RWPE2 (cell line): ENCODE results near the gene ZNF646.

Source experiments
- ATAC-seq: fragments of 200-7000 bp; cut with Tn5 transposase; 3 replicates; pipeline ENCODE4 v1.9.1; 2021; ENCODE audit warnings: low read depth
- DNase-seq: peaks from one replicate; pipeline ENCODE4 v3.0.0-alpha.2; 2020; ENCODE audit warnings: low spot score
- H3K27ac ChIP-seq: fragments of 450-650 bp; 2 replicates; pipeline ENCODE4 v1.5.1; 2017; ENCODE audit warnings: mild to moderate bottlenecking; ENCODE audit not compliant: poor library complexity, severe bottlenecking
- H3K27me3 ChIP-seq: fragments of 250-450 bp; sonication (Bioruptor Pico); 2 replicates; pipeline ENCODE4 v1.5.1; 2021; ENCODE audit warnings: mild to moderate bottlenecking, moderate library complexity; ENCODE audit not compliant: insufficient read depth, poor library complexity, severe bottlenecking
- H3K36me3 ChIP-seq: fragments of 250-450 bp; sonication (Bioruptor Pico); 2 replicates; pipeline ENCODE4 v1.5.1; 2020; ENCODE audit warnings: low read depth, mild to moderate bottlenecking, moderate library complexity
- H3K4me1 ChIP-seq: fragments of 250-450 bp; sonication (Bioruptor Pico); 2 replicates; pipeline ENCODE4 v1.5.1; 2021; ENCODE audit warnings: mild to moderate bottlenecking, moderate library complexity; ENCODE audit not compliant: insufficient read depth, poor library complexity, severe bottlenecking
- H3K4me3 ChIP-seq: fragments of 250-450 bp; sonication (Bioruptor Pico); 2 replicates; pipeline ENCODE4 v1.5.1; 2021; ENCODE audit warnings: mild to moderate bottlenecking, moderate library complexity; ENCODE audit not compliant: severe bottlenecking
- H3K9me3 ChIP-seq: fragments of 250-450 bp; sonication (Bioruptor Pico); 2 replicates; pipeline ENCODE4 v1.5.1; 2021; ENCODE audit warnings: mild to moderate bottlenecking, moderate library complexity; ENCODE audit not compliant: severe bottlenecking
- CTCF ChIP-seq: fragments of 450-650 bp; IDR thresholded peaks from one replicate; pipeline ENCODE4 v1.5.1; 2017; ENCODE audit warnings: mild to moderate bottlenecking, moderate library complexity; ENCODE audit not compliant: poor library complexity, severe bottlenecking

ZNF646 gene

GRCh38 chr16:31130336-31130891 is 56.2 kb downstream of the ZNF646 start:
- H3K27ac ChIP-seq = peak overlapping the region; percentile 75

DNA sequence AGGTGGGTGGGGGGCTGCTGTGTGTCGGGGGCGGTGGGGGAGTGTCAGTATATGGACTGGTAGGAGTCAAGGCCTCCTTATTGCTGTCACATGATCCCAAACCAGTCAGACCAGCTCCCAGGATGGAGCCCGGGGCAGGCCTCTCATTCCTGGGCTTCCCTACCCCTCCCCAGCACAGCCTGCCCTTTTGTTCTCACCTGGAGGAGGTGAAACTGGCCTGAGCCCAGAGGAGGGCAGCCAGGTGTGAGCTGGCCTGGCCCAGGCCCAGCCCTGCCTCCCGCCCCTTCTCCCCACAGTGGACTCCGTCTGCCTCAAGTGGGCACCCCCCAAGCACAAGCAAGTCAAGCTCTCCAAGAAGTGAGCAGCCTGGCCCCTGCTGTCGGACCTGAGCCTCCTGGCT is 56.7 kb downstream of the ZNF646 start:
- Histone ChIP-seq H3K4me3 (no peak overlapping the region), H3K27me3 (no peaks in the 10 kb centered on the region), H3K4me1 (peaks cover 40% of the 10 kb centered on the region), H3K36me3 (peaks cover 45% of the 10 kb centered on the region), H3K27ac (peak overlapping the region; percentile 75), H3K9me3 (no peaks in the 10 kb centered on the region)
- ATAC-seq (peak; percentile 77), DNase-seq (peak; percentile 92)
- no peak for TF ChIP-seq CTCF

More at GRCh38 chr16:31130336-31130891, 56.2 kb downstream of the ZNF646 start:
- Histone ChIP-seq H3K36me3 (peaks cover 45% of the 10 kb centered on the region), H3K27me3 (no peaks in the 10 kb centered on the region), H3K4me3 (no peak overlapping the region), H3K9me3 (no peaks in the 10 kb centered on the region), H3K4me1 (peaks cover 37% of the 10 kb centered on the region)
- peak; percentile 58 for DNase-seq
- no peak for TF ChIP-seq CTCF
- peak; percentile 0; the same call in 2 of the 3 replicates for ATAC-seq

DNA sequence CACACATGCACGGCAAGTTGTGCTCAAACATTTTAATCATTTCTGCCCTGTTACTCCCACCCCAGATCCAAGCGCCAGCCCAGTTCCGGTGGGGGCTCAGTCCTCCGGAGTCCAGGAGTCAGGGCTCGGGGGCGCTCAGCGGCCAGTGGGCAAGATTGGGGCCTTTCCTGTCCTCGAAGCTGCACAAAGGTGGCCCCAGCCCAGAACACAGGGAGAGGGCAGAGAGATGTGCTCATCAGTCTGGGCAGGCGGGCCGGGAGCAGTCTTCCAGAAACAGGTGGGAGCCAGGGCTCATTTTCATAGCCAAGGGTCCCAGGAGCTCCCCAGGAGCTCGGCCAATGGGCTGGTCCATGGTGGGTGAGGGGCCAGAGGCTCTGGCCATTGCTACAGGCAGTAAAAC is 57.2 kb downstream of the ZNF646 start:
- Histone ChIP-seq H3K4me1 (peaks cover 41% of the 10 kb centered on the region), H3K9me3 (no peaks in the 10 kb centered on the region), H3K36me3 (peaks cover 45% of the 10 kb centered on the region), H3K27me3 (no peaks in the 10 kb centered on the region), H3K4me3 (no peak overlapping the region), H3K27ac (peak overlapping the region; percentile 75)
- peak; percentile 52 for DNase-seq
- TF ChIP-seq CTCF = no peak
- ATAC-seq = no peak

DNA sequence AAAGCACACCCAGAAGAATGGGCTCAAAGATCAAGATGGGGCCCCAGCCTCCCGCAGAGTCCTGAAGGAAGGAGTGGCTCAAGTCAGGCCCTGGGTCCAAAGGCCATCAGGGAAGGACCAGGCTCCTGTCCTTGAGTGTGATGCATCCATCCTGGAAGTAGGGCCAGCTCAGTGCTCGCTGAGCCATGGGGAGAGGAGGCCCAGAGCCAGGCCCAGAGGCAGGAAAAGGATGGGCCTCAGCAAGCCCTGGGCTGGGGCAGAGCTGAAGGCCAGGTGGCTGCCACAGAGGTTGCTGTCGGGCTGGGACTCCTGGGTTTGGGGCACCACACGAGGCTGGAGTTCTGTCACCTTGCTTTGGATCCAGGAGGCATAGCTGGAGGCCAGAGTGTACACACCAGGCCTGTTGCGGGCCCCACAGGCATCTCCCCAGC is 57.6 kb downstream of the ZNF646 start:
- H3K4me1 ChIP-seq = peaks cover 41% of the 10 kb centered on the region
- peaks cover 45% of the 10 kb centered on the region for H3K36me3 ChIP-seq
- DNase-seq (peak; percentile 61), ATAC-seq (0 out of 3 replicates have a peak, but pooled peaks have one; percentile 4)
- H3K9me3 ChIP-seq = no peaks in the 10 kb centered on the region
- peak overlapping the region; percentile 75 for H3K27ac ChIP-seq
- H3K4me3 ChIP-seq = no peak overlapping the region
- no peak for TF ChIP-seq CTCF
- no peaks in the 10 kb centered on the region for H3K27me3 ChIP-seq

DNA sequence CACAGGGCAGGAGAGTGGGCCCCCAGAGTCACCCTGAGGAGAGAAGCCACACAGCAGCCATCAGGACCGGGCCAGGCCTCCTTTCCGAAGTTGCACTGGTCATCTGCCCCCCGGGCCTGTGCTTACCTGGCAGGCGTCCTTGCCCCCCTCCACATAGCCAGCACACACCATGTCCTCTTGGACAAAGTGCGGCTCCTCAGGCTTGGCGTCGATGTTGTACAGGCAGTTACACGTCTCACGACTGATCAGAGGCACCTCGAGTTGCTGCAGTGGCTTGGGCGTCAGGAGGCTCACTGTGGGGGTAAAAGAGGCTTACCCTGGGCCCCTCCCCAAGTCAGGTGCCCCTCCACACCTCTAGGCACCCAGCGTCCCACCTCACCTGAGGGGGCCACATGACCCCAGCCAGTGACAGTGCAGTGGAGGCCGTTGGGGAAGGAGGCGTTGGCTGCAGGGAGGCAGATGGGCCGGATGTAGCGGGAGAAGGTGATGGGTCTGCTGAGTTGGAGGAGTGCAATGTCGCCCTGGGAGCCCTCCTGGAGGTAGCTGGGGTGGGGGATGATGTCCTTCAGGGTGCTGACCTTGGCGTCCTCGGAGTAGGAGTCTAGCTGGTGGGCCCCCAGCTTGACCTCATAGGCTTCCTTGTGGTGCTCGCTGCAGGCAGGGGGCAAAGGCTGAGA is 58.2 kb downstream of the ZNF646 start:
- H3K4me1 ChIP-seq = peaks cover 41% of the 10 kb centered on the region
- no peaks in the 10 kb centered on the region for H3K9me3 ChIP-seq
- DNase-seq = peak; percentile 63
- peak overlapping the region; percentile 75 for H3K27ac ChIP-seq
- no peaks in the 10 kb centered on the region for H3K27me3 ChIP-seq
- ATAC-seq = no peak
- TF ChIP-seq CTCF = no peak
- no peak overlapping the region for H3K4me3 ChIP-seq
- H3K36me3 ChIP-seq = peaks cover 45% of the 10 kb centered on the region
